Activated CD8-positive, alpha-beta memory T cell treated with anti-CD3 and anti-CD28 coated beads, Interleukin-2, amount 50 U/mL, for 48 hours (primary cell): ENCODE data around the gene HARBI1.

ENCODE experiments used
- DNase-seq: peaks from one replicate; pipeline ENCODE4 v3.0.0-alpha.2; 2020

HARBI1 gene

DNA sequence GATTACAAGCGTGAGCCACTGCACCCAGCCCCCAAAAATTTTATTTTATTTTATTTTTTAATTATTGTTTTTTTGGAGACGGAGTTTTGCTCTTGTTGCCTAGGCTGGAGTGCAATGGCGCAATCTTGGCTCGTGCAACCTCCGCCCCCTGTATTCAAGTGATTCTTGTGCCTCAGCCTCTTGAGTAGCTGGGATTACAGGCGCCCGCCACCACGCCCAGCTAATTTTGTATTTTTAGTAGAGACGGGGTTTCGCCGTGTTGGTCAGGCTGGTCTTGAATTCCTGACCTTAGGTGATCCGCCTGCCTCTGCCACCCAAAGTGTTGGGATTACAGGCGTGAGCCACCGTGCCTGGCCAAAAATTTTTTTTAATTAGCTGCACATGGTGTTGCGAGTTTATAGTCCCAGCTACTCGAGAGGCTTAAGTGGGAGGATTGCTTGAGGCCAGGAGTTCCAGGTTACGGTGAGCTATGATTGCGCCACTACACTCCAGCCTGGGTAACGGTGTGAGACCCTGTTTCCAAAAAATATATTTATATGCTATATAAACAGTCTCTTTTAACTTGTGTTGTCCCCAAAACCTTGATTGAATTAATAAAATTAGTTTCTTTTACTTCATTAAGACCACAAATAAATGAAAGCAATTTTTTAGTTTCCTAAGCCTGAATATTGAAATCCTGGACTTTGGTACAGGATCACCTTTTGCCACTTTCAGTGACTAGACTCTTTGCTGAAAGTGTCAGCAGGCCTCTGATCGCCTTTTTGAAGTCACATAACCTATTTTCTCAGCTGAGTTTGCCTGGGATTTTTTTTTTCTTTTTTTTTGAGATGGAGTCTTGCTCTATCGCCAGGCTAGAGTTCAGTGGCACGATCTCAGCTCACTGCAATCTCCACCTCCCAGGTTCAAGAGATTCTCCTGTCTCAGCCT lies 16.5 kb upstream of the HARBI1 start:
- no peak for DNase-seq

DNA sequence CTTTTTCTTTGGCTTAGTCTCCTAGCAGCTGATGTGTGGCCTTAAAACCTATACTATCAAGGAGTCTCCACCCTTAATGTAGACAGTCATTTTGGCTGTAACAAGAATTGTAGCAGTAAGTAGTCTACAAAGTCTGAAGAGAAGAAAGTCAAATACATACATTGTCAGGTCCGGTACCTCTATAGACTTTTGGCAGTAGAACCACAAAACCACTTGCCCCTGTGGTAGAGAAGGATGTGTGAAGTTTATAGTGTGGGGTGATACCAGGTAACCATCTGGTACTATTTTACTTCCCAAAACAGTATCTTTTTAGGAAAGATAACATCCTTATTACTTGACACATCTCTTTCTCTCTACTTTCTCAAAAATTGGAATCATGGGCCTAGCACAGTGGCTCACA lies 15.5 kb upstream of the HARBI1 start:
- no peak for DNase-seq

DNA sequence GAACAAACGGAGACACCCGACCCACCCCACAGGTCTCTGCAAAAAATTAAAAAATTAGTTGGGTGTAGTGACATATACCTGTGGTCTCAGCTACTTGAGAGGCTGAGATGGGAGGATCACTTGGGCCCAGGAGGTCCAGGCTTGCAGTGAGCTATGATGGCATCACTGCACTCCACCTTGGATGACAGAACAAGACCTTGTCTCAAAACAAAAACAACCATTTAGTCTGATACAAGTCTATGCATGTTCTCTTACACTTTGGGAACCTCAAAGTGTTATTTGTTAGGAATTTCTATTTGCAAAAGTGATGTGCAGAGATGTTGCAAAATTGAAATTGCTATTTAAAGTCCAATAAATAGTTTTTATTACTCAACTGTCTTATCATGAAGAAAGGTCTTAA lies 14.6 kb upstream of the HARBI1 start:
- DNase-seq, result no peak

DNA sequence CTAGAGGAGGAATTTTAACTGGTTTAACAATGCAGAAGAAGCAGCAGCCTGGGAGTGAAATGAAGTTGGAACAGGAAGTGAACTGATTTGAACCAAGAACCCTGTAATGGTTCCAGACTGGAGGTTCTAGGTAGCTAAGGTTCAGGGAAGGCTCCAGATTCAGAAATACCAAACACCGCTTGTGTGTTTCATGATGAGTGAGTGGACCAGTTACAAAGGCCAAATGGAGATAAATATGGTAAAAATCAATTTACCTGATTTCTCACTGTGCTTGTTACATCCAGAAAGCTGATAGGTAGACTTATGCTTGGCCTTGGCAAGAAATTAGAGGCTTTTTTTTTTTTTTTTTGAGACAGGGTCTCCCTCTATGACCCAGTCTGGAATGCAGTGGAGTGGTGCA lies 13.2 kb upstream of the HARBI1 start:
- no peak for DNase-seq

DNA sequence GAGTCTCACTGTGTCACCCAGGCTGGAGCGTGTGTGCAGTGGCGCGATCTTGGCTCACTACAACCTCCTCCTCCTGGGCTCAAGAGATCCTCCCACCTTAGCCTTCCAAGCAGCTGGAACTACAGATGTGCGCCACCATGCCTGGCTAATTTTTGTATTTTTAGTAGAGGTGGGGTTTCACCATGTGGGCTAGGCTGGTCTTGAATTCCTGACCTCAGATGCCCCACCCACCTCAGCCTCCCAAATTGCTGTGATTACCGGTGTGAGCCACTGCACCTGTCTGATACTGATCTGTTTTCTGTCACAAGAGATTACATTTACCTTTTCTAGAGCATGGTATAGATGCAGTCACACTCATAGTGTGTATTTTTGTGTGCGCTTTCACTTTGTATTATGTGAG lies 11.9 kb upstream of the HARBI1 start:
- peak; percentile 17 for DNase-seq

DNA sequence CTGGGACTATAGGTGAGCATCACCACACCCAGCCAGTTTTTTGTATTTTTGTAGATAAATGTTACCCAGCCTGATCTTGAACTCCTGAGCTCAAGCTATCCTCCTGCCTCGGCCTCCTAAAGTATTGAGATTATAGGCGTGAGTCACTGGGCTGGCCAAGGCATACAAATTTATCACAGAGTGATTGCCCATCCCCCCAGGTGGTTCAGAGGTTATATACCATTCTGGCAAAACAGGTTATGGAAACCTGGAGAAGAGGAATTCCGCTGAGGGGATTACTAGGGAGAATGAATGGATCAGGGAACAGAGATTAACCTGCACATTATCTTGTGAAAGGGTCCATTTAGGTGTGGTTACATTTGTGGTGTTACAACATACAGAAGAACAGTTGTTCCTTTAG lies 8.4 kb upstream of the HARBI1 start:
- DNase-seq, result no peak

DNA sequence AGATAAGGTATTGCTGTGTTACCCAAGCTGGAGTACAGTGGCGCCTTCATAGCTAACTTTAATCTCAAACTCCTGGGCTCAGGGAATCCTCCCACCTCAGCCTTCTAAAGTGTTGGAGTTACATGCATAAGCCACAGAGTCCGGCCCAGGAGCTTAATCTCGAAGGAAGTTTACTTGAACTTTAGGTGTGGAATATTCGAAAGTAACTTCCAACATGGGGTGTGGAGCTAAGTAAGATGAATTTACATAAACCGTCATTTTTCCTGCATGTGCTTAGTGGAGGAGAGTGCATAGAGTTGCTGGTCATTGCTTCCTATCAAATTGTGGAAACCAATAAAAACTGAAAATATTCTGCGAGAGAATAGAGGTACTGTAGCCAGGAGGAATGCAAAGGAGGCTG lies 1.8 kb upstream of the HARBI1 start:
- no peak for DNase-seq

DNA sequence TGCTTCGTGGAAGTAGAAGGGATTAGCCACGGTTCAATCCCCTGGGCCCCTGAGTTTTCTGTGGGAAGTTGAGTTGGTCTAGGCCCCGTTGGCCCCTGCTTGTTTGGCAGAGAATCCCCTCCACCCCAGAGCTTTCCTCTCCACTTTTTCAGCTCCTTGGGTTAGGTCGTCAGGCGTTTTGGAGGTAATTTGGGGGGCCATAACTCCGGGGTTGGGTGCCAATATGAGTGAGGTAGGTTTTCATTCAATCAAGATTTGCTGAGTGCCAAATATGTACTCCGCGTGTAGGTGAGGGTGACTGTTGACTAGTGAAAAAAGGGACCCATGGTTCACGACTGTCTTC lies 916 bp upstream of the HARBI1 start:
- no peak for DNase-seq

DNA sequence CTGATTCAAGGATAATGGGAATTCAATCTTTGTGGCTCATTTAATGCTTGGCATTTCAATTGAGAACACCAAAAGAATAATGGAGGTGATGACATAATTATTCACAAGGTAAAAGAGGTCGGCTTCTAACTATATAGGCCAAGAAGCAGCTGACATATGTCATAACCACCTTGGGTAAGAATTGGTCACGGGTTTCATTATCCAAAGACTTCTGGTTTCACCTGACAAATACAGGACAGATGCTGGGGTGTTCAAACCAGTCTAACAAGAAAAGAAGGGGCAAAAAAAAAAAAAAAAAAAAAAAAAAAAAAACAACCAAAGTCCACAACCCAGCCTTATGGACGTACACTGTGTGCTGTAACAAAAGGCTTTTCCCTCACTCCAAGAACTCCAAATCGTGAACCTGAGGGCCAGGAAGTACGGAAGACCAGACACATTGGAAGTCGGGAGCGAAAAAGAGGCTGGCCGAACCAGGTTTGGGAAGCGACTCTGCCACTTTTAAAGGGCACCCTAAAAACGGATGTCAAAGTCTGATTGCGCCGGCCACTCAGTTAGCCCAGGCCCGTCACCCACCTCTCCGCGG lies 385 bp downstream of the HARBI1 start:
- DNase-seq, result no peak

DNA sequence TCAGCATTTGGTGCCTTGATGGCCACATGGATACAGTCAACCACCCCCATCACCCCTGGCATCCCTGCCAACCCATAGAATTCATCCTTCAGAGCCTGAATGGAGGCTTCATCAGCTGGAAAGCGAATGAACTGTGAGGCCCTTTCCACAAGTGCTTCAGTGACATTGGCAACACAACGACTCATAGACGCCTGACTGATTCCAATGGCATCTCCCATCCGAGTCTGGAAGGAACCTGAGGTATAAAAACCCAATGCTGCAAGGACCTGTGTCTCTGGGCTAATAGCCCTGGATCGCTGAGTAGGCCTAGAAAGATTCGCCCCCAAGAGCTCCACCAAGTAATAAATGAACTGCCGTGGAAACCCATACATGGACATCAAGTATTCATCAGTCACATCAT lies 1.3 kb downstream of the HARBI1 start:
- DNase-seq, result no peak

DNA sequence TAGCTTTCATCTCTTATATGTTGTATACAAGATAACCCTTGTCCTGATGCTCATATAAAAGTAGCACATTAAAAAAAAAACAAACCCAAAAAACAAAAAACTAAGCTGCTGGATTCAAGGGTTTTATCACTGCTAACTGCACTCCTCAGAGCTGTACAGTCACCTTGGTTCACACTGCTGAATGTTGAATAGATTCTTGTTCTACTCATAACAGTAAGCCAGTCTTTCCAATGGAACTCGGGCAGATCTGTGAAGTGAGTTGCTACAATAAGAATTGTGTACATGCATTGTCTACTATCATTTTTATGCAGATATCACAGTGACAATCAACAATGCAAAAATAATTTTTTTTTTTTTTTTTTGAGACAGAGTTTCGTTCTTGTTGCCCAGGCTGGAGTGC lies 4.7 kb downstream of the HARBI1 start:
- no peak for DNase-seq

DNA sequence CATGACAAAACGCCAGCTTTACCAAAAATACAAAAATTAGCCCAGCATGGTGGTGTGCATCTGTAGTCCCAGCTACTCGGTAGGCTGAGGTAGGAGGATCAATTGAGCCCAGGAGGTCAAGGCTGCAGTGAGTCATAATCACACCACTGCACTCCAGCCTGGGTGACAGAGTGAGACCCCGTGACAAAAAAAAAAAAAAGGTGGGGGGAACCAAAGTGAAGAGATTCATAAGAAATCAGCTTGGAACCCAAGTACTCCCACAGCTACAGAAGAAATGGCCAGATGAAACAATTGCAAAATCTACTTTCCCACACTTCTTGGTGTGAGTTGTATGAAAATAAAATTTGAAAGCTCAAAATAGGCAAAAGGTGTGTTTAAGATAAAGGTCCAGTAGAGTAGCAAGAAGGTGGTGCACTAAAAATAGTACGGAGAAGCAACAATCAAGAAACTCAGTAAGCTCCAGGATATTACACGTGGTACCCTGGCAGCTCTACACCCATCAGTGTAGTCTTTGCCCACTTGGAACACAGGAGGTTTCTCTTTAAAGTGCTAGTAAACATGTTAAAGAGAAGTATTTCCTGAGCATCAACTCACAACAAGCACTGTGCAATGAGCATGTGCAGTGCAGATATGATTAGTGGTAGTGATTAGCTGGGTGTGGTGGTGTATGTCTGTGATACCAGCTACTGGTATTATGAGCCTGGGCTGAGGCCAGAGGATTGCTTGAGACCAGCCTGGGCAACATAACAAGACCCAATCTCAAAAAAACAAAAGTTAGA lies 5.3 kb downstream of the HARBI1 start:
- DNase-seq, result no peak

DNA sequence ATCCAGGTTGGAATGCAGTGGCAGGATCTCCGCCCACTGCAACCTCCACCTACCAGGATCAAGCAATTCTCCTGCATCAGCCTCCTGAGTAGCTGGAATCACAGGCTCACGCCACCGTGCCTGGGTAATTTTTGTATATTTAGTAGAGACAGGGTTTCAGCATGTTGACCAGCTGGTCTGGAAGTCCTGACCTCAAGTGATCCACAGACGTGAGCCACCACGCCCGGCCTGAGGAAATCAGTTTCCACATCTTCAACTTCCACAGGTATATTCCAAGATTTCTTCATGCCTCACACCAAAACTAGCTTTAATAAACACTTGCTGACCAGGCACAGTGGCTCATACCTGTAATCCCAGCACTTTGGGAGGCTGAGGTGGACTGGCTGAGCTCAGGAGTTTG lies 7.6 kb downstream of the HARBI1 start:
- DNase-seq, result no peak

DNA sequence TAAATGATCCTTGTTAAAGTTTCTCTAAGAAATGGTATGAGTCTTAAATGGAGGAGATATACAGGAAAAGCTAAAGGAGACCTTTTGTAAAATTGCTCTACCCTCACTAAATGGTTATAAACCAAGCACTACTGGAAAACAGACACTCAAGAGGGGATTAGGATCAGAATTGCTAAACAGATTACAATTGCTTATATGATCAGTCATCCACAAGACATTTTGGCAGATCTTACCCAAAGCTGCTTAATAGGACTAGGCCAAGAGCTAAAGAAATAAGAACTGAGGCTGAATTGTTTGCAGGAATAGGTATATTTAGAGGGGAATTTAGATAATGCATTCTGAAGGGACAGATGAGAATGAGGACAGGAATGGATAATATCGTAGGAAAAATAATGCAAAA lies 9.5 kb downstream of the HARBI1 start:
- no peak for DNase-seq

DNA sequence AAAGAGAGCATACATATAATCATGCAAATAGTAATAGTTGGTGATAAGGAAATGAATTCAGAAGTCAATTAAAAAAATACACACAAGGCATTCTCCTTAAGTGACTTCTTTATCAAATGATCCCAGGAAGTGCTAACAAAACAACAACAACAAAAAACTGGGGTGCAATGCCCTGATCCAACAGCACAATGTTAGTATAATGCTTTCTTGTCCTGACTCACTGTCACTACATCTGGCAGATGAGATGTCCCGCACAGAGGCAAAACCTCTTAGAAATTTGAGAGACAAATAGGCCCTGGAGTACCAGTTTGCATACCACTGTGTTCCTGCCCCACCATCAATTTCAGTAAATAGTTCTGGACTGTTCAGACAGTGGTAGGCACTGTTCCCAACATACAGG lies 12.2 kb downstream of the HARBI1 start:
- DNase-seq, result no peak

DNA sequence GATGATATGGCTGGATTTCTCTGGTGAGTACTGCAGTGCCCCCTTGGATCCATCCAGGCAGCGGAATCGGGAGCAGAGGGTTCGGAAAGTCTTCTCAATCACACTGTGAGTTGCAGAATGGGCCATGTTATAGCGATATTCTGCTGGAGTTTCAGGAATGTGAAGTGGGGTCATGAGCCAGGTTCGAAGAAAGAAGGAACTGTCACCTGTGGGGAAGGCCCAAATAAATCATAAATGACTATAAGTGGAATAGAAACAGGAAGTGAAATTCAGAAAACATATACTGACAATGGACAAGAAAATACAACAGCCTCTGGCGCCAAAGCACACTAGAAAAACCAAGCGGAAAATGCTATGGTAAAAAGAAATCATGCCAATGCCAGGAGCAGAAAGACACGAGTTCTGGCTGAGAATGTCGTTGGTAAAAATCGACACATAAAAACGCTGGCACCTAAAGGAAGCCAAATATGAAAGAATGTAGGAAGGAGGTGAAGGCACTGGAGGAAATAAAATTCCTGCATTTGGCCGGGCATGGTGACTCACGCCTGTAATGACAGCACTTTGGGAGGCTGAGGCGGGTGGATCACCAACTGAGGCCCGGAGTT lies 13.2 kb downstream of the HARBI1 start:
- no peak for DNase-seq

DNA sequence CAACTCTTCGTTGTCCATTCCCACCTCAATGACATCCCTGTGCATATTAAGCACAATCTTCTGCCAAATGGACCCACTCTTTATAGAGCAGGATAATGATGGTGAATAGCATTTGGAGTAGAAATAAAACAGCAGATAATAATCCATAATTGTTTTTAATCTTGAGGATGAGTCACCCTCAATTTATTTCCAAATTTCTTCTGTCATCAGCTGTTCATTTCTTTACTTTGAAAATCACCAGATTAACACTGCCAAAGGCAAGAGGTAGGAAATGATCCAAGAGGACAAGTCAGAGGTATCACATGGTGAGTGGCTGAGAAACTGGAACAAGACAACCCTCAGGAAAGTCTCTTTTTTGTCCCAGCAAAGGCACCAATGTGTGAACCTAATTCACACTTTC lies 15.9 kb downstream of the HARBI1 start:
- DNase-seq, result no peak

DNA sequence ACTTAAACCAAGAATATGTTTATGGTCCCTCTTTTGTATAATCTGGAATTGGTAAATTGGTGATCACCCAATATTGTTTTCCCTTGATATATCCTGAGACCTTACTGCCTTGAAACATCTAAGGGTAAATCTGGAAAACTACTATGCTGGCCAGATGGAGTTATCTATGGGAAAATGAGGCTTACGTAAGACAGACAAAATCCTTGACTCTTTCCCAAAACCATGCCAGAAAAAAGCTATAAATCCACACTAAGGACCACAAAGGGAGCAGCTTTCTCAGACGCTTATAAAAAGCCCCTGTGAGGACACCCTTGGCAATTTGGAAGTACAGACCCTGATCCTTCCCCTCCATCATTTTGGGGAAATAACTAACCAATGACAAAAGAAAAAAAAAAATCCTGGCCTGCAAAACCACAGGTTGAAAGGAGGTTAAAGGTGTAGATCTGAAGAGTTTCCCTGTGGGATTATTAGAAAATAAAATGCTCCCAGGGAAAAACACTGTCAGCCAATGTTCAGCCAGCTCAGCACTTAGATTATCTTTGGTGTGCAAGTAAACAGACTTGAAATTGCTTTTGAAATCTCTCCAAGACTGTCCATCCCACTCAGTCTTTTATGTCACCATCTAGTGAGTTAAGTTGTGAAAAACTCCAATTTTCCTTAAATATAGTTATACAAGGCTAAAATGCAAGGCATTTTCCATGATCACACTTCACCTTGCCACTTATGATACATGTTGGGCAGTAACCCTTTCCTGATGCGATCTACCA lies 16.6 kb downstream of the HARBI1 start:
- DNase-seq, result no peak

DNA sequence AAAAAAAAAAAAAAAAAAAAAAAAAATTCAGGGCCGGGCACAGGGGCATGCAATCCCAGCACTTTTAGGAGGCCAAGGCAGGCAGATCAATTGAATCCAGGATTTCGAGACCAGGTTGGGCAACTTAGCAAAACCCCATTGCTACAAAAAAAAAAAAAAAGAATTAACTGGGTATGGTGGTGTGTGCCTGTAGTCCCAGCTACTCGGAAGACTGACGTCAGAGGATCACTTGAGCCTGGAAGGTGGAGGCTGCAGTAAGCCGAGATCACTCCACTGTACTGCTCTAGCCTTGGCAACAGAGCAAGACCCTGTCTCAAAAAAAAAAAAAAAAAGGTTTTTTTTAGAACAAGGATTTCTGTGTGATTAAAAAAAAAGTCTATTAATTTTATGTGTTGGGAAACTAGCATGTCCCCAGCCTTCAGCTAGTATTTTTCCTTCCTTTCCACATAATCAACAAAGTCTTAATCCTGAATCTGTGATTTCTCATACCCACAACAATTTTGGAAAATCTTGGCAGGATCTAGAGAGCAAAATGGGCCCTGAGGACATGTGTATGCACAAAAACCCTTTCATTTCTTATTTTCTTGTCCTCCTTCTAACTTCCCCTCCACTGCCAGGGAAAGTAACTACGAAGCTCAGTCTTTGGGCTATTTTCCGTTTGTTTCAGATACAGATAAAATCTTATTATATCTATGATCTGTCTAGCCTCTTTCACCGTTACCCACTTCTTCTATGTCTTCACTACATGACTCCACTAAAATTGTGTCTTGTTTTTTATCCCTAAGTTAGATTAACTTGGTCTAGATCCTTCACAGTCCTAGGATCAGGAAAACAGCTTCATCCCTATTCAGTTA lies 17.5 kb downstream of the HARBI1 start:
- no peak for DNase-seq

DNA sequence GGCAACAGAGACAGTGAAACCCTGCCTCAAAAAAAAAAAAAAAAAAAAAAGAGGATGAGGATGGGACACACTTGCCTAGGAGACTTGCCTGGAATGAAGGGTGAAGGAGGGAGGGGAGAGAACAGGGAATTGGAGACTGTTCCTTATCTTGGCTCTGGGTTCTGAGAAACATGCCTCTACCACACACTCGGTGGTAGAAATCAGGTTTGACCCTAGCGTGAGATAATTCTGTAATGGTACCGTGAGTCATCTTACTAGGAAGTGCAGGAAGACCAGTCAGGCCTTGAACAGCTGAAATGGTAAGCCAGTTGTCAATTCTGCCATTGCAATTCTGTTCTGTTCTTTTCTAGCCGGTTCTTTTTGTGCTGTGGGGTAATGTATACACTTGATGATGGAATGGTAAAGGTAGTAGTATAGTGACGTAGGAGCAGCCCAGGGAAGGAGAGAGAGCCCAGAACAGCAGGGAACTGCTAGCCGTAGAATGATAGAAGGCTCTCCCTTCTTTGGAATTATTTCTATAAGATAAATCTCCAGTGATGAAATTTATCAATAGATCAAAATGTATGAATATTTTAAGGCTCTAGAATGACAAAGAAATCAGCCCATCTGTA lies 19.3 kb downstream of the HARBI1 start:
- no peak for DNase-seq

DNA sequence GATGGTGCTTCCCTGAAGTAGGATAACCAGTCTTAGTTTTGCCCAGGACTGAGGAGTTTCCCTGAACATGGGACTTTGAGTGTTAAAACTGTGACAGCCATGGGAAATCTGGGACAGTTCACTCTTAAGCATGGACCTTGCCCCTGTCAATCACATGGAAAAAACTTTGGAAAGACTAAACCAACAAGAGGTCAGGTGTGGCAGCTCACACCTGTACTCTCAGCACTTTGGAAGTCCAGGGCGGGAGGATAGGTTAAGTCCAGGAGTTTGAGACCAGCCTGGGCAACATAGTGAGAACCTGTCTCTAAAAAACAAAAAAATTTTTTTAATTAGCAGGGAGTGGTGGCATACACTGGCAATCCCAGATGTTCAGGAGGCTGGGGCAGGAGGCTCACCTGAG lies 19.9 kb downstream of the HARBI1 start:
- no peak for DNase-seq
